ENCODE measurements around the gene CSTPP1.

The CSTPP1 gene

GRCh38 chr11:47104261-47104950 lies 167.8 kb downstream of the CSTPP1 start:
- no peak for DNase-seq (ENCODE audit: low read depth in 1 of 2, low spot score in 1 of 2)
- Histone ChIP-seq H3K27me3 (ENCODE audit: insufficient read depth, poor library complexity, severe bottlenecking) (no peaks in the 10 kb centered on the region), H3K27ac (replicated peaks) (no peak overlapping the region), H3K4me3 (replicated peaks; ENCODE audit: insufficient read depth, low read length) (no peak overlapping the region)
- no peak for TF ChIP-seq REST (IDR thresholded peaks at IDR 0.05; ENCODE audit: insufficient replicate concordance, low read depth)

DNA sequence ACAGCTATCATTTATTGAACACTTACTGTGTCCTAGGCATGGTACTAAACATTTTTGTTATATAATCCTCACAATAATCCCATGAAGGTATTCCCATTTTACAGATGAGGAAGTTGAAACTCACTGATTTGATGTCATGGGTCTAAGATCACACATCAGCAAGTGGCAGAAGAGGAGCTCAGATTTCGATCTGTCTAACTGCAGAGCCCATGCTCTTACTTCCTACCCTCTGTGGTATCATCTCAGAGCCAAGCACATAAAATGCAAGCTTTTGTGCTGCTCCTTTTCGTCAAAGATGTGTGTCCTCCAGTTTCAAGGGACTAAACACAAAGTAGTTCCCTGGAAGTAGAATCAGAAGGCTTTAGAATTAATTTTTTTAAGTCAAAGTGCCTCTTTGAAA lies 169.0 kb downstream of the CSTPP1 start:
- TF ChIP-seq, protein P1, sequence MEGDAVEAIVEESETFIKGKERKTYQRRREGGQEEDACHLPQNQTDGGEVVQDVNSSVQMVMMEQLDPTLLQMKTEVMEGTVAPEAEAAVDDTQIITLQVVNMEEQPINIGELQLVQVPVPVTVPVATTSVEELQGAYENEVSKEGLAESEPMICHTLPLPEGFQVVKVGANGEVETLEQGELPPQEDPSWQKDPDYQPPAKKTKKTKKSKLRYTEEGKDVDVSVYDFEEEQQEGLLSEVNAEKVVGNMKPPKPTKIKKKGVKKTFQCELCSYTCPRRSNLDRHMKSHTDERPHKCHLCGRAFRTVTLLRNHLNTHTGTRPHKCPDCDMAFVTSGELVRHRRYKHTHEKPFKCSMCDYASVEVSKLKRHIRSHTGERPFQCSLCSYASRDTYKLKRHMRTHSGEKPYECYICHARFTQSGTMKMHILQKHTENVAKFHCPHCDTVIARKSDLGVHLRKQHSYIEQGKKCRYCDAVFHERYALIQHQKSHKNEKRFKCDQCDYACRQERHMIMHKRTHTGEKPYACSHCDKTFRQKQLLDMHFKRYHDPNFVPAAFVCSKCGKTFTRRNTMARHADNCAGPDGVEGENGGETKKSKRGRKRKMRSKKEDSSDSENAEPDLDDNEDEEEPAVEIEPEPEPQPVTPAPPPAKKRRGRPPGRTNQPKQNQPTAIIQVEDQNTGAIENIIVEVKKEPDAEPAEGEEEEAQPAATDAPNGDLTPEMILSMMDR (IDR thresholded peaks at IDR 0.05; ENCODE audit: insufficient read depth, low read length), result no peak
- TF ChIP-seq GABPA (IDR thresholded peaks at IDR 0.05; ENCODE audit: low read depth), result no peak
- TF ChIP-seq POLR2AphosphoS5 (IDR thresholded peaks at IDR 0.05; ENCODE audit: low read depth), result no peak
- TF ChIP-seq SPI1 (IDR thresholded peaks at IDR 0.05; ENCODE audit: borderline replicate concordance, low read depth), result no peak
- Histone ChIP-seq H3K27ac (replicated peaks) (no peak overlapping the region), H3K4me3 (replicated peaks; ENCODE audit: insufficient read depth, low read length) (no peak overlapping the region), H3K27me3 (ENCODE audit: insufficient read depth, poor library complexity, severe bottlenecking) (no peaks in the 10 kb centered on the region)
- no peak for DNase-seq (ENCODE audit: low read depth in 1 of 2, low spot score in 1 of 2)

DNA sequence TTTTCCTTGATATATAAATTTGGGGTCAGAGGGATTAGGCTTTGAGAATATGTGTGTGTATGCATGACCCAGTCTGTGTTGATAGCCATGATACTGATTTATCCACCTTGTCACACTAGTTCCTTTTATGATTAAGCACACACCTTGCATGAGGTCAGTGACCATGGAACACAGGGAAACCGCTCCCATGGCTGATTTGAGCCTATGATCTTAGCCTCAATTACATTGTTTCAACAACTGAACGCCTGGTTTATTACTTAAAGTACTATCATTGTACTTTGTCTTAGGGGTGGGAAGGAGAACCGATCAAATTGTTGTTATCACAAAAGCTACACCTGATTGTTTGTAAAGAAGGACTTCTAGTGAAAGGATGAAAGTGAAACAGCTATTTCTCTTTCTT lies 169.4 kb downstream of the CSTPP1 start:
- H3K27me3 ChIP-seq (ENCODE audit: insufficient read depth, poor library complexity, severe bottlenecking), result no peaks in the 10 kb centered on the region
- no peak overlapping the region for H3K27ac ChIP-seq (replicated peaks)
- H3K4me3 ChIP-seq (replicated peaks; ENCODE audit: insufficient read depth, low read length), result no peak overlapping the region
- no peak for DNase-seq (ENCODE audit: low read depth in 1 of 2, low spot score in 1 of 2)
- TF ChIP-seq, protein P1 (IDR thresholded peaks at IDR 0.05; ENCODE audit: insufficient read depth, low read length), result no peak
- TF ChIP-seq GABPA (IDR thresholded peaks at IDR 0.05; ENCODE audit: low read depth), result no peak
- TF ChIP-seq SPI1 (IDR thresholded peaks at IDR 0.05; ENCODE audit: borderline replicate concordance, low read depth), result no peak
- TF ChIP-seq REST (IDR thresholded peaks at IDR 0.05; ENCODE audit: insufficient replicate concordance, low read depth), result no peak
- no peak for TF ChIP-seq POLR2AphosphoS5 (IDR thresholded peaks at IDR 0.05; ENCODE audit: low read depth)

- DNase-seq (ENCODE audit: low read depth in 1 of 2, low spot score in 1 of 2), result no peak
- H3K27ac ChIP-seq (replicated peaks), result no peak overlapping the region
- H3K4me3 ChIP-seq (replicated peaks; ENCODE audit: insufficient read depth, low read length), result no peak overlapping the region
- TF ChIP-seq SPI1 (IDR thresholded peaks at IDR 0.05; ENCODE audit: borderline replicate concordance, low read depth) (no peak), POLR2AphosphoS5 (IDR thresholded peaks at IDR 0.05; ENCODE audit: low read depth) (no peak), REST (IDR thresholded peaks at IDR 0.05; ENCODE audit: insufficient replicate concordance, low read depth) (no peak), GABPA (IDR thresholded peaks at IDR 0.05; ENCODE audit: low read depth) (no peak)
- TF ChIP-seq, protein P1 (IDR thresholded peaks at IDR 0.05; ENCODE audit: insufficient read depth, low read length), result no peak
- no peaks in the 10 kb centered on the region for H3K27me3 ChIP-seq (ENCODE audit: insufficient read depth, poor library complexity, severe bottlenecking)
These were observed 170.3 kb downstream of the CSTPP1 start for GRCh38 chr11:47106798-47107411.

Measured in HL-60 (cell line).